PC-3 (cell line): ENCODE data around the gene CROCC2. TPM values are rescaled to one million over a fixed set of nuclear protein-coding genes. Genes with fewer than 3 reads are reported as not detected.

Experiments
- ATAC-seq: fragments of 200-7000 bp; cut with Tn5 transposase; 2 replicates; pipeline ENCODE4 v1.9.1; 2020; ENCODE audit warnings: mild to moderate bottlenecking, moderate library complexity
- BruUV-seq: library from RNA; stranded (reverse); fragments of 400-500 nt; replicated peaks from 2 replicates; lab custom pipeline; 2021; lab: Mats Ljungman, UMichigan
- CTCF ChIA-PET: fragments of 300-600 bp; sonication (Branson Sonifier 250); formaldehyde crosslinking; loops from one replicate; lab custom pipeline; 2022; ENCODE audit warnings: antibody characterized with exemption; lab: Charles Lee
- POLR2A ChIA-PET: fragments of 300-600 bp; sonication (Branson Sonifier 250); formaldehyde crosslinking; loops from one replicate; lab custom pipeline; 2022; ENCODE audit warnings: antibody characterized with exemption; ENCODE audit not compliant: unreplicated experiment; lab: Charles Lee
- DNase-seq: peaks from one replicate; pipeline ENCODE4 v3.0.0-alpha.2; 2015
- H2AFZ ChIP-seq: fragments of 300-600 bp; sonication (generic); 2 replicates; pipeline ENCODE4 v1.6.0; 2016; ENCODE audit warnings: antibody characterized with exemption, low read length
- H3F3A ChIP-seq: fragments of 300-600 bp; sonication (generic); one replicate; pipeline ENCODE4 v1.6.0; 2017; ENCODE audit warnings: antibody characterized with exemption, low read length, control low read depth, mild to moderate bottlenecking; ENCODE audit not compliant: unreplicated experiment
- H3K27ac ChIP-seq: fragments of 300-600 bp; sonication (generic); 2 replicates; pipeline ENCODE4 v1.5.1; 2016; ENCODE audit warnings: mild to moderate bottlenecking, low read length
- H3K27me3 ChIP-seq: fragments of 300-600 bp; sonication (generic); 2 replicates; pipeline ENCODE4 v1.6.1; 2016; ENCODE audit warnings: low read length, mixed read lengths
- H3K36me3 ChIP-seq: fragments of 300-600 bp; sonication (generic); 2 replicates; pipeline ENCODE4 v1.6.1; 2016; ENCODE audit warnings: low read depth, mixed run types, low read length, mixed read lengths
- H3K4me1 ChIP-seq: fragments of 300-600 bp; sonication (generic); 2 replicates; pipeline ENCODE4 v1.5.1; 2016; ENCODE audit warnings: low read length; ENCODE audit not compliant: insufficient read depth
- H3K4me2 ChIP-seq: fragments of 300-600 bp; sonication (generic); 2 replicates; pipeline ENCODE4 v1.6.0; 2016; ENCODE audit warnings: low read length
- H3K4me3 ChIP-seq: fragments of 300-600 bp; sonication (generic); 2 replicates; pipeline ENCODE4 v1.5.1; 2016; ENCODE audit warnings: mild to moderate bottlenecking, low read length, mixed read lengths
- H3K79me2 ChIP-seq: fragments of 300-600 bp; sonication (generic); 2 replicates; pipeline ENCODE4 v1.6.1; 2017; ENCODE audit warnings: low read length, mixed read lengths
- H3K9ac ChIP-seq: fragments of 300-600 bp; sonication (generic); 2 replicates; pipeline ENCODE4 v1.6.0; 2016; ENCODE audit warnings: mild to moderate bottlenecking, low read length
- H3K9me2 ChIP-seq: fragments of 300-600 bp; sonication (generic); replicated peaks from 2 replicates; pipeline ENCODE4 v1.6.1; 2016; ENCODE audit warnings: mixed run types, low read length, mixed read lengths
- H3K9me3 ChIP-seq: fragments of 300-600 bp; sonication (generic); 2 replicates; pipeline ENCODE4 v1.6.1; 2016; ENCODE audit warnings: low read length, mixed read lengths
- H4K20me1 ChIP-seq: fragments of 300-600 bp; sonication (generic); 2 replicates; pipeline ENCODE4 v1.6.1; 2016; ENCODE audit warnings: low read length, mixed read lengths
- CTCF ChIP-seq: fragments of 300-600 bp; sonication (generic); conservative IDR thresholded peaks from 2 replicates; pipeline ENCODE4 v1.5.1; 2017; ENCODE audit warnings: antibody characterized with exemption, low read depth, mild to moderate bottlenecking, low read length
- EZH2 ChIP-seq: fragments of 300-600 bp; sonication (generic); IDR thresholded peaks from one replicate; pipeline ENCODE4 v1.6.1; 2017; ENCODE audit warnings: antibody characterized with exemption, mild to moderate bottlenecking, low read length; ENCODE audit not compliant: unreplicated experiment
- EZH2phosphoT487 ChIP-seq: fragments of 300-600 bp; sonication (generic); IDR thresholded peaks from 2 replicates; pipeline ENCODE4 v1.6.1; 2018; ENCODE audit warnings: mild to moderate bottlenecking, antibody characterized with exemption, low read length, borderline replicate concordance
- intact Hi-C: fragments of 100-400 bp; cut with micrococcal nuclease; formaldehyde crosslinking; loops from 2 replicates; pipeline ENCODE4 v1.9.0; 2023
- total RNA-seq: library from RNA; depleted of rRNA; stranded (reverse); fragments of >200 nt; gene quantifications from 2 replicates; pipeline ENCODE4 v1.2.3, GENCODE V29; 2014

The CROCC2 gene
- total RNA-seq, 1 experiment from 2014 or later = not detected

DNA sequence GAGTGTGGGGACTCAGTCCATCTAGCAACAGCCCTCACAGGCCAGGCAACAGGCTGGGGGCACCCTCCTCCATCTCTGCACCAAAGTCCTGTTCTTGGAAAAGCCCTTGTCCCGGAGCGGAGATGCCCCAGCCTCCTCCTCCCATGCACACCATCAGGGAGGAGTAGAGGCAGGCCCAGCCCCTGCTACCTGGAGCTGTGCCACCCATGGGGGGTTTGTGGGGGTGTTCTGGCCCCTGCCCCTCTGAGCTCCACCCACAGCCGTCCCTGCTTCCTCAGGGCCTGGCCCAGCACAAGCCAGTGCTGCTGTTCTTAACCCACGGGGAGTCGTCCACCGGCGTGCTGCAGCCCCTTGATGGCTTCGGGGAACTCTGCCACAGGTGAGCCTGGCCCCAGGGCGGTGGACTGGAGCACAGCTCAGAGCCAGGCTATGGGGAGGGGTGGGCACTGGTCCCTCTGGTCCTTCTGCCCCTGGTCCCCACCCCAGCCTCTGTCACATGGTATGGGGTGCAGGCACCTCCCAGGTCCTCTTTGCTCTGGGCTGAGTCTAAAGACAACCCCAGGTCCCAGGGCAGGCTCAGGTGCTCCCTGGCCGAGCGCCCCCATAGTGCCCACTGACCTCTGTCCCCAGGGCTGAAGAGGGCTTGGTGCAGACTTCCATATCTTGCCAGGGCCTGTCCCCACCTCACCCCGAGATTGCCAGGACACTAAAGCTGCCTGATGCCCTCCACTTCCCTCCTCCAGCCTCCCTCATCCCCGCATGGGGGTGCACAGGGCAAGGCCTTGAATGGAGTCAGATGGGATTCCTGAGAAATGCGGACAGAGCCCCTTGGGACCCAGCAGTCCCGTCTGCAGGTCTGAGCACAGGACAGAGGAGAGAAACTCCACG, 34.8 kb upstream of the CROCC2 start:
- CTCF ChIA-PET = no interaction called here
- H3K9me3 ChIP-seq = no peaks in the 10 kb centered on the region

DNA sequence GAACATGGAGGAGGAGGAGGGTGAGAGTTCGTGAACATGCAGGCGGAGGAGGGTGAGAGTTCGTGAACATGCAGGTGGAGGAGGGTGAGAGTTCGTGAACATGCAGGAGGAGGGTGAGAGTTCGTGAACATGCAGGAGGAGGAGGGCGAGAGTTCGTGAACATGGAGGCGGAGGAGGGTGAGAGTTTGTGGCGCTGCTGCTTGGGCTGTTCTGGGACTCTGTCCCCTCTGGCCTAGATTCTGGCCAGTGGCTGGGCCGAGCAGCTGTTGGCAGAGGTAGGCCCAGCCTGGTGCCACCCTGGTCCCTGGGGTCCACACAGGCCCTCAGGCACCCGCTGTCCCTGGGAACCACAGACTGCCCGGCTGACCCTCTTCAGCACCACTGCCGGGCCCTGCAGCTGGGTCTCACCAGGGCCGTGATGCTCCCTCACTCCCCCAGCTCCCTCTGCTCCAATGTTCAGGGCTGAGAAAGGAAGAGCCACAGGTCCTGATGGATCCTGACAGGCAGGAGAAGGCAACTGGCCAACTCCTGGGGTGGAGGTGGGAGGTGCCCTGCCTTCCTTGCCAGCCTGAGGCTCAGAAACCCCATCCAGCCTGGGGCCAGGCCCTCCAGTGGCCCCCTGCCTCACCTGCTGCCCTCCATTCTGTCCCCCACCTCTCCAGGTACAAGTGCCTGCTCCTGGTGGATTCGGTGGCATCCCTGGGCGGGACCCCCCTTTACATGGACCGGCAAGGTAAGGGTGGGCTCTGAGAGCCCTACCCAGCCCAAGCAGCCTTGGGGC, 33.6 kb upstream of the CROCC2 start:
- Histone ChIP-seq H3K36me3 (no peaks in the 10 kb centered on the region), H3K27me3 (peaks cover 1% of the 10 kb centered on the region), H3K4me2 (no peak overlapping the region), H3K4me3 (no peak overlapping the region), H3K9ac (no peak overlapping the region), H3K9me2 (no peaks in the 10 kb centered on the region), H3K79me2 (no peaks in the 10 kb centered on the region), H3K27ac (no peak overlapping the region), H3F3A (no peaks in the 10 kb centered on the region), H3K4me1 (no peaks in the 10 kb centered on the region), H4K20me1 (no peaks in the 10 kb centered on the region), H3K9me3 (no peaks in the 10 kb centered on the region), H2AFZ (no peak overlapping the region)
- ATAC-seq (no peak), DNase-seq (no peak)
- no peak for TF ChIP-seq EZH2phosphoT487
- TF ChIP-seq EZH2 = no peak
- TF ChIP-seq CTCF = no peak
- ChIA-PET POLR2A (no interaction called here), CTCF (no interaction called here)
- intact Hi-C loops = no loop called here
- BruUV-seq = no TSS peak

More for the DNA sequence above, 34.8 kb upstream of the CROCC2 start:
- ATAC-seq (no peak), DNase-seq (no peak)
- TF ChIP-seq EZH2phosphoT487 (no peak), CTCF (no peak), EZH2 (no peak)
- Histone ChIP-seq H3K27ac (no peak overlapping the region), H3K36me3 (no peaks in the 10 kb centered on the region), H3K79me2 (no peaks in the 10 kb centered on the region), H3K4me1 (no peaks in the 10 kb centered on the region), H3K9me2 (no peaks in the 10 kb centered on the region), H4K20me1 (no peaks in the 10 kb centered on the region), H3K4me3 (no peak overlapping the region), H3F3A (no peaks in the 10 kb centered on the region), H2AFZ (no peak overlapping the region), H3K9ac (no peak overlapping the region), H3K27me3 (peaks cover 8% of the 10 kb centered on the region), H3K4me2 (no peak overlapping the region)
- POLR2A ChIA-PET = no interaction called here
- intact Hi-C loops = no loop called here
- no TSS peak for BruUV-seq
